Esophagus muscularis mucosa (tissue), 4 donors: ENCODE measurements around the gene NR1I3. TPM values are rescaled to one million over a fixed set of nuclear protein-coding genes. Genes with fewer than 3 reads are reported as not detected.
A peak's percentile ranks its signal among the peaks of the same experiment; 100 is the strongest.

Experiments
- DNase-seq: peaks from one replicate; pipeline ENCODE4 v3.0.0-alpha.2; 2017; ENCODE audit errors: extremely low spot score
- H3K27ac ChIP-seq, 4 donors: fragments of 200-600 bp; sonication (generic); replicated peaks in 1 of 4; 1 replicate in 3 of 4; 2 replicates in 1 of 4; pipeline ENCODE4 v1.5.1; 2016 to 2019; ENCODE audit warnings: mild to moderate bottlenecking in 1 of 4
- H3K27me3 ChIP-seq, 4 donors: fragments of 200-600 bp; sonication (generic); one replicate each; pipeline versions ENCODE4 v1.5.1 to v1.6.0; 2016 to 2019
- H3K36me3 ChIP-seq, 4 donors: fragments of 200-600 bp; sonication (generic); one replicate each; pipeline ENCODE4 v1.5.1; 2016 to 2019
- H3K4me1 ChIP-seq, 4 donors: fragments of 200-600 bp; sonication (generic); one replicate each; pipeline ENCODE4 v1.5.1; 2016 to 2019
- H3K4me3 ChIP-seq, 4 donors: fragments of 200-600 bp; sonication (generic); 1 replicate in 2 of 4; 2 replicates in 2 of 4; pipeline ENCODE4 v1.5.1; 2016 to 2019; ENCODE audit warnings: mild to moderate bottlenecking in 4 of 4, moderate library complexity in 1 of 4
- H3K9me3 ChIP-seq, 4 donors: fragments of 200-600 bp; sonication (generic); 1 replicate in 3 of 4; 2 replicates in 1 of 4; pipeline ENCODE4 v1.5.1; 2016 to 2019
- CTCF ChIP-seq, 3 experiments: fragments of 200-600 bp in 2 of 3; fragments of 450-650 bp in 1 of 3; sonication (generic) in 2 of 3; IDR thresholded peaks; one replicate each; pipeline ENCODE4 v1.5.1; 2017 to 2019; ENCODE audit warnings: antibody characterized with exemption in 3 of 3, mild to moderate bottlenecking in 2 of 3, moderate library complexity in 1 of 3
- EP300 ChIP-seq: sonication (generic); formaldehyde crosslinking; IDR thresholded peaks from one replicate; pipeline ENCODE4 v1.6.1; 2017; ENCODE audit warnings: antibody characterized with exemption
- POLR2A ChIP-seq: fragments of 450-650 bp; IDR thresholded peaks from one replicate; pipeline ENCODE4 v1.6.1; 2017; ENCODE audit warnings: antibody characterized with exemption, moderate library complexity, mild to moderate bottlenecking, low read depth
- POLR2AphosphoS5 ChIP-seq, 2 donors: sonication (generic); formaldehyde crosslinking; IDR thresholded peaks; one replicate each; pipeline ENCODE4 v1.6.1; 2017; ENCODE audit warnings: antibody characterized with exemption in 2 of 2
- WGBS: methylation state at CpG from one replicate; pipeline ENCODE4 v1.1.5; 2018; 5-methylcytosine and 5-hydroxymethylcytosine counted together
- intact Hi-C: fragments of 100-400 bp; cut with DNase I; formaldehyde crosslinking; loops from one replicate; pipeline ENCODE4 v1.15.1; 2023
- total RNA-seq, 4 donors: library from RNA; depleted of rRNA; stranded (reverse); fragments of >200 nt; gene quantifications; one replicate each; pipeline versions ENCODE4 v1.1.0 to v1.2.1, GENCODE V29; 2016

Gene NR1I3
- total RNA-seq, 4 donors from 2014 or later: not detected

- H3K4me3 ChIP-seq: no peak overlapping the region
- 68% methylated on average over 3 of the region's 3 CpGs for WGBS
- H3K9me3 ChIP-seq: no peaks in the 10 kb centered on the region
- peaks cover 0 to 11% (median 8%) of the 10 kb centered on the region in 4 donors for H3K4me1 ChIP-seq
- intact Hi-C loops: no loop called here
- TF ChIP-seq EP300 (no peak), POLR2AphosphoS5 (IDR thresholded peaks at IDR 0.05) (no peak), CTCF (IDR thresholded peaks at IDR 0.05) (no peak), POLR2A (no peak)
- no peaks in the 10 kb centered on the region for H3K36me3 ChIP-seq
- no peak overlapping the region for H3K27ac ChIP-seq
- no peaks in the 10 kb centered on the region for H3K27me3 ChIP-seq
- no peak for DNase-seq
Measured at GRCh38 chr1:161274874-161275273, 36.9 kb upstream of the NR1I3 start.

GRCh38 chr1:161273402-161273801 lies 35.4 kb upstream of the NR1I3 start:
- intact Hi-C loops: no loop called here
- 51% methylated on average over 3 of the region's 3 CpGs for WGBS
- Histone ChIP-seq H3K27ac (no peak overlapping the region), H3K36me3 (no peaks in the 10 kb centered on the region), H3K27me3 (no peaks in the 10 kb centered on the region), H3K4me1 (peaks cover 0 to 11% (median 8%) of the 10 kb centered on the region in 4 donors), H3K9me3 (no peaks in the 10 kb centered on the region), H3K4me3 (no peak overlapping the region)
- TF ChIP-seq CTCF (IDR thresholded peaks at IDR 0.05): no peak
- no peak for TF ChIP-seq POLR2AphosphoS5 (IDR thresholded peaks at IDR 0.05)
- no peak for TF ChIP-seq EP300
- no peak for TF ChIP-seq POLR2A
- no peak for DNase-seq

GRCh38 chr1:161267321-161267720 lies 29.3 kb upstream of the NR1I3 start:
- intact Hi-C loops: no loop called here
- 59% methylated on average over 3 of the region's 3 CpGs for WGBS
- Histone ChIP-seq H3K27me3 (no peaks in the 10 kb centered on the region), H3K27ac (peak overlapping the region in 2 of 4 donors; percentile 11 to 64), H3K4me1 (peaks cover 12 to 26% (median 18%) of the 10 kb centered on the region in 4 donors), H3K9me3 (no peaks in the 10 kb centered on the region), H3K36me3 (no peaks in the 10 kb centered on the region), H3K4me3 (no peak overlapping the region)
- DNase-seq: no peak
- no peak for TF ChIP-seq POLR2A
- no peak for TF ChIP-seq POLR2AphosphoS5 (IDR thresholded peaks at IDR 0.05)
- no peak for TF ChIP-seq EP300
- no peak for TF ChIP-seq CTCF (IDR thresholded peaks at IDR 0.05)

GRCh38 chr1:161266836-161267235 lies 28.8 kb upstream of the NR1I3 start:
- H3K27ac ChIP-seq: peak overlapping the region in 3 of 4 donors; percentile 11 to 64 (median 28)
- intact Hi-C loops: no loop called here

GRCh38 chr1:161266202-161266601 lies 28.2 kb upstream of the NR1I3 start:
- peak overlapping the region in 3 of 4 donors; percentile 11 to 64 (median 28) for H3K27ac ChIP-seq
- H3K36me3 ChIP-seq: no peaks in the 10 kb centered on the region
- H3K4me1 ChIP-seq: peaks cover 12 to 34% (median 26%) of the 10 kb centered on the region in 4 donors
- no peak for TF ChIP-seq CTCF (IDR thresholded peaks at IDR 0.05)
- no peak for TF ChIP-seq EP300
- no peak for TF ChIP-seq POLR2AphosphoS5 (IDR thresholded peaks at IDR 0.05)
- no peak for TF ChIP-seq POLR2A
- no peak for DNase-seq
- H3K9me3 ChIP-seq: no peaks in the 10 kb centered on the region
- H3K27me3 ChIP-seq: no peaks in the 10 kb centered on the region
- H3K4me3 ChIP-seq: no peak overlapping the region
- intact Hi-C loops: no loop called here
- WGBS: 41% methylated on average over 3 of the region's 3 CpGs

More at GRCh38 chr1:161266836-161267235, 28.8 kb upstream of the NR1I3 start:
- no peaks in the 10 kb centered on the region for H3K9me3 ChIP-seq
- peaks cover 12 to 28% (median 20%) of the 10 kb centered on the region in 4 donors for H3K4me1 ChIP-seq
- TF ChIP-seq POLR2A: no peak
- no peak for TF ChIP-seq POLR2AphosphoS5 (IDR thresholded peaks at IDR 0.05)
- no peaks in the 10 kb centered on the region for H3K36me3 ChIP-seq
- no peak for DNase-seq
- no peak overlapping the region for H3K4me3 ChIP-seq
- no peaks in the 10 kb centered on the region for H3K27me3 ChIP-seq
- WGBS: 57% methylated on average over 2 of the region's 2 CpGs
